Neutrophil (primary cell): Measurements from ENCODE around the gene AKT1.
"Not testable (repeated sequence)": the region's sequence is repeated elsewhere in the genome, so short reads cannot be mapped to it uniquely, and the experiment has no call there.

Source experiments
- H3K27ac ChIP-seq: fragments of 200-600 bp; sonication (generic); 2 replicates; pipeline ENCODE4 v1.5.1; 2016; ENCODE audit warnings: mild to moderate bottlenecking, moderate library complexity
- H3K27me3 ChIP-seq: fragments of 200-600 bp; sonication (generic); 2 replicates; pipeline ENCODE4 v1.6.0; 2016; ENCODE audit warnings: mild to moderate bottlenecking
- H3K36me3 ChIP-seq: fragments of 200-600 bp; sonication (generic); 2 replicates; pipeline ENCODE4 v1.5.1; 2017
- H3K4me1 ChIP-seq, 2 experiments: fragments of 200-600 bp in 1 of 2; sonication (generic) in 1 of 2; 1 replicate in 1 of 2; 2 replicates in 1 of 2; pipeline versions ENCODE4 v1.5.1 to v1.6.1; 2013 to 2016; ENCODE audit warnings: low read depth in 1 of 2, low read length in 1 of 2, mild to moderate bottlenecking in 1 of 2, moderate library complexity in 1 of 2; ENCODE audit not compliant: control insufficient read depth in 1 of 2, insufficient read depth in 1 of 2
- H3K4me3 ChIP-seq, 2 experiments: fragments of 200-600 bp in 1 of 2; sonication (generic) in 1 of 2; 1 replicate in 1 of 2; 2 replicates in 1 of 2; pipeline ENCODE4 v1.5.1; 2013 to 2016; ENCODE audit warnings: low read depth in 1 of 2, low read length in 1 of 2, mild to moderate bottlenecking in 1 of 2, moderate library complexity in 1 of 2
- H3K9me3 ChIP-seq: fragments of 200-600 bp; sonication (generic); 2 replicates; pipeline ENCODE4 v1.5.1; 2016
- CTCF ChIP-seq: fragments of 200-600 bp; sonication (generic); IDR thresholded peaks from 2 replicates; pipeline ENCODE4 v1.5.1; 2016; ENCODE audit warnings: antibody characterized with exemption

AKT1 gene

GRCh38 chr14:104753528-104754212, 41.9 kb downstream of the AKT1 start:
- no peak for TF ChIP-seq CTCF
- Histone ChIP-seq H3K4me3 (peak overlapping the region; percentile 79 to 87), H3K27ac (peak overlapping the region; percentile 78), H3K27me3 (no peaks in the 10 kb centered on the region), H3K36me3 (peaks cover 33% of the 10 kb centered on the region), H3K4me1 (peaks cover 20% of the 10 kb centered on the region in 2 experiments), H3K9me3 (no peaks in the 10 kb centered on the region)

- Histone ChIP-seq H3K4me3 (peak within 1 kb of the TSS; percentile 79 to 87), H3K36me3 (peaks cover 28% of the 10 kb centered on the region), H3K27me3 (no peaks in the 10 kb centered on the region), H3K9me3 (no peaks in the 10 kb centered on the region), H3K4me1 (peaks cover 20% of the 10 kb centered on the region in 2 experiments), H3K27ac (peak within 1 kb of the TSS; percentile 78)
- peak; percentile 31 for TF ChIP-seq CTCF
Observed at GRCh38 chr14:104752735-104753527, 42.6 kb downstream of the AKT1 start, which contains the start of gene SIVA1. Gene SIVA1, plus strand, starts transcription at chr14:104753147. Its CDS starts 55 bp downstream, at chr14:104753202.

- TF ChIP-seq CTCF: no peak
- Histone ChIP-seq H3K36me3 (peaks cover 22% of the 10 kb centered on the region), H3K27me3 (no peaks in the 10 kb centered on the region), H3K27ac (peak overlapping the region; percentile 78), H3K4me1 (peaks cover 20% of the 10 kb centered on the region in 2 experiments), H3K9me3 (no peaks in the 10 kb centered on the region), H3K4me3 (peak overlapping the region; percentile 79 to 87)
Observed at GRCh38 chr14:104752423-104752734, 43.2 kb downstream of the AKT1 start.

GRCh38 chr14:104751539-104752422, 43.8 kb downstream of the AKT1 start:
- TF ChIP-seq CTCF: no peak
- peak overlapping the region; percentile 79 to 87 for H3K4me3 ChIP-seq
- peaks cover 20% of the 10 kb centered on the region in 2 experiments for H3K4me1 ChIP-seq
- no peaks in the 10 kb centered on the region for H3K27me3 ChIP-seq
- H3K36me3 ChIP-seq: peaks cover 16% of the 10 kb centered on the region
- no peaks in the 10 kb centered on the region for H3K9me3 ChIP-seq
- H3K27ac ChIP-seq: peak overlapping the region; percentile 78

GRCh38 chr14:104750753-104751057, 44.8 kb downstream of the AKT1 start:
- H3K4me1 ChIP-seq: peaks cover 20% of the 10 kb centered on the region in 2 experiments
- not testable (repeated sequence) for H3K36me3 ChIP-seq, H3K27ac ChIP-seq, H3K27me3 ChIP-seq, H3K9me3 ChIP-seq, H3K4me3 ChIP-seq
